Activated CD4-positive, alpha-beta T cell treated with anti-CD3 and anti-CD28 coated beads for 36 hours (primary cell): Measurements from ENCODE around the gene EXOSC7. TPM values are rescaled to one million over a fixed set of nuclear protein-coding genes. Genes with fewer than 3 reads are reported as not detected.
"Not testable (repeated sequence)": the region's sequence is repeated elsewhere in the genome, so short reads cannot be mapped to it uniquely, and the experiment has no call there.

ENCODE experiments used
- ATAC-seq: fragments of 200-7000 bp; cut with Tn5 transposase; one replicate; pipeline ENCODE4 v1.10.0; 2021; ENCODE audit warnings: mild to moderate bottlenecking, moderate library complexity
- CTCF ChIA-PET: fragments of 350-600 bp; sonication (Branson Sonifier 250); formaldehyde crosslinking; loops from one replicate; lab custom pipeline; 2021; ENCODE audit warnings: antibody characterized with exemption; lab: Charles Lee
- POLR2A ChIA-PET: fragments of 350-600 bp; sonication (Branson Sonifier 250); formaldehyde crosslinking; loops from one replicate; lab custom pipeline; 2021; ENCODE audit warnings: antibody characterized with exemption, inconsistent platforms; lab: Charles Lee
- DNase-seq: peaks from one replicate; pipeline ENCODE4 v3.0.0-alpha.2; 2020
- H3K27ac Mint-ChIP-seq: one replicate; pipeline ENCODE4 v1.8.0; 2021; ENCODE audit warnings: mixed read lengths
- H3K27me3 Mint-ChIP-seq: one replicate; pipeline ENCODE4 v1.8.0; 2021; ENCODE audit warnings: mixed read lengths
- H3K36me3 Mint-ChIP-seq: one replicate; pipeline ENCODE4 v1.8.0; 2021; ENCODE audit warnings: low read depth, mixed read lengths
- H3K4me1 Mint-ChIP-seq: one replicate; pipeline ENCODE4 v1.8.0; 2021; ENCODE audit warnings: mixed read lengths
- H3K4me3 Mint-ChIP-seq: one replicate; pipeline ENCODE4 v1.8.0; 2021; ENCODE audit warnings: mild to moderate bottlenecking, moderate library complexity, mixed read lengths
- H3K9me3 Mint-ChIP-seq: one replicate; pipeline ENCODE4 v1.8.0; 2021; ENCODE audit warnings: low read depth, mixed read lengths
- intact Hi-C, 2 experiments: fragments of 100-400 bp; cut with DNase I in 1 of 2; cut with micrococcal nuclease in 1 of 2; formaldehyde crosslinking; loops; one replicate each; pipeline versions ENCODE4 v1.14.2 to v1.15.1; 2022 to 2024; cut with DNase I, micrococcal nuclease
- total RNA-seq, 2 experiments: library from RNA; stranded (reverse); gene quantifications; one replicate each; pipeline ENCODE4 v1.2.3, GENCODE V29; 2021

The EXOSC7 gene
- total RNA-seq, 2 experiments from 2014 or later = 42.7 to 70.7 TPM

GRCh38 chr3:44948239-44948638 lies 27.8 kb upstream of the EXOSC7 start:
- Mint-ChIP-seq H3K9me3 (no peaks in the 10 kb centered on the region), H3K27me3 (no peaks in the 10 kb centered on the region), H3K4me3 (no peak overlapping the region), H3K27ac (no peak overlapping the region), H3K4me1 (peaks cover 2% of the 10 kb centered on the region), H3K36me3 (peaks cover 13% of the 10 kb centered on the region)
- no peak for DNase-seq
- ChIA-PET POLR2A (no interaction called here), CTCF (no interaction called here)
- intact Hi-C loops = no loop called here
- no peak for ATAC-seq

DNA sequence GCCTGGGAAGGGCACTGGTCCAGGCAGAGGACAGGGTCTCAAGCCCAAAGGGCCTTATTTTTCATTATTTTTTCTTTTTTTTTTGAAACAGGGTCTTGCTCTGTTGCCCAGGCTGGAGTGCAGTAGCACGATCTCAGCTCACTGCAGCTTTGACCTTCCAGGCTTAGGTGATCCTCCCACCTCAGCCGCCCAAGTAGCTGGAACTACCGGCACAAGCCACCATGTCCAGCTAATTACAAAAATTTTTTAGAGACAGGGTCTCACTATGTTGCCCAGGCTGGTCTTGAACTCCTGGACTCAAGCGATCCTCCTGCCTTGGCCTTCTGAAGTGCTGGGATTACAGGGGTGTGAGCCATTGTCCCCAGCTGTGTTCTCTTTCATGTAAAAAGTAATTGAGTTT lies 26.3 kb upstream of the EXOSC7 start:
- H3K9me3 Mint-ChIP-seq, intact Hi-C loops, ATAC-seq, POLR2A ChIA-PET, H3K27ac Mint-ChIP-seq, H3K4me1 Mint-ChIP-seq, H3K4me3 Mint-ChIP-seq, H3K27me3 Mint-ChIP-seq, DNase-seq: not testable (repeated sequence)
- H3K36me3 Mint-ChIP-seq = peaks cover 11% of the 10 kb centered on the region
- CTCF ChIA-PET = interaction anchor here (1.0 kb wide), 1 partner anchor 67 kb away, joined by 3 read pairs; no protein-coding TSS in a partner anchor

DNA sequence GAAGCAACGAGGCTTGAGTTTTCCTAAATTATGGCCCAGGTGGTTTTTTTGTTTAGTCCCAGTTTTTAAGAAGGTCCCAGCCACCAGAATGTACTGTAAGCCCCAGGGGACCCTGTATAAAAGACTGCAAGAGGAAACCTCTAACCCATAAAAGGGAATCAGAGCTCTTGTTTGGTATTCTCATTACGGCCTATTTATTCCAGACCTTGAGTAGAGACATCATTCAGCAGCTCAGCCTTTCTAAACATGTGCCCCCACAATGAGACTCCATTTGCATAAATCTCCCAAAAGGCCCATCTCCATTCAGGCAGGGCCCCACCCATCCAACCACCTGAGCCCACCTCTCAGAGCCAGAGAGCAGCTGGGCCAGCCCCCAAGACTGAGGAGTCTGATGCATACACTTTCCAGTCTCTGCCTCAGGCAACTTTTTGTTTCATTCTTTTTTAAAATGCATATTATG lies 25.7 kb upstream of the EXOSC7 start:
- ATAC-seq (no peak), DNase-seq (no peak)
- Mint-ChIP-seq H3K4me1 (peaks cover 2% of the 10 kb centered on the region), H3K9me3 (no peaks in the 10 kb centered on the region), H3K27ac (no peak overlapping the region), H3K27me3 (no peaks in the 10 kb centered on the region), H3K36me3 (peaks cover 8% of the 10 kb centered on the region), H3K4me3 (no peak overlapping the region)
- intact Hi-C loops = no loop called here
- POLR2A ChIA-PET = no interaction called here
- CTCF ChIA-PET = interaction anchor here (0.6 to 1.0 kb wide), 2 partner anchors 68 to 1143 kb away, joined by 3 read pairs; no protein-coding TSS in a partner anchor

- Mint-ChIP-seq H3K4me1 (peaks cover 2% of the 10 kb centered on the region), H3K4me3 (no peak overlapping the region), H3K27ac (no peak overlapping the region), H3K27me3 (no peaks in the 10 kb centered on the region), H3K36me3 (peaks cover 7% of the 10 kb centered on the region), H3K9me3 (no peaks in the 10 kb centered on the region)
- intact Hi-C loops = no loop called here
- no peak for ATAC-seq
- POLR2A ChIA-PET = no interaction called here
- CTCF ChIA-PET = no interaction called here
- no peak for DNase-seq
Measured at GRCh38 chr3:44952689-44953088, 23.4 kb upstream of the EXOSC7 start.

- Mint-ChIP-seq H3K4me1 (peaks cover 2% of the 10 kb centered on the region), H3K4me3 (no peak overlapping the region), H3K36me3 (peaks cover 7% of the 10 kb centered on the region), H3K9me3 (no peaks in the 10 kb centered on the region), H3K27me3 (no peaks in the 10 kb centered on the region), H3K27ac (no peak overlapping the region)
- ChIA-PET CTCF (no interaction called here), POLR2A (no interaction called here)
- ATAC-seq (no peak), DNase-seq (no peak)
- intact Hi-C loops = no loop called here
Measured at GRCh38 chr3:44954304-44954703, 21.7 kb upstream of the EXOSC7 start.

DNA sequence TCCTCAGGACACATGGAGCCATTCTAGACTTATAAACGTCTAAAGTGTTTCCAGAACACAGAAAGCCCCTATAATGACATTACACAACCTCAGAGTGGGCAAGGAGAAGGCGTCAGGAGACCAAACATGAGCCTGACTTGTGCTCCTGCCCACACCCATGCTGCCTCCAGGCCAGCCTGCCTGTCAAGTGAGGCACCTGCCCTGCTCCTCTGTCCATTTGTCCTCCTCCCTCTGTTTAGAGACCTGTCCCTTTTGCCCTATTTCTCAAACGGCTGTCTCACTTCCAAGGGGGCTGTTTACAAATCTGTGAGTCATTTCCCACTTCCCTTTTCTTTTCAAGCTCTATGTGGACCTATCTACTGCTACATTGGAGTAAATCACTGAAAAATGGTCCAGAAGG lies 21.1 kb upstream of the EXOSC7 start:
- no peak overlapping the region for H3K27ac Mint-ChIP-seq
- H3K4me3 Mint-ChIP-seq = no peak overlapping the region
- DNase-seq (no peak), ATAC-seq (no peak)
- POLR2A ChIA-PET = interaction anchor here (1.1 kb wide), 1 partner anchor 12 kb away, joined by 3 read pairs; no protein-coding TSS in a partner anchor
- no peaks in the 10 kb centered on the region for H3K27me3 Mint-ChIP-seq
- intact Hi-C loops = no loop called here
- no peaks in the 10 kb centered on the region for H3K9me3 Mint-ChIP-seq
- peaks cover 7% of the 10 kb centered on the region for H3K36me3 Mint-ChIP-seq
- CTCF ChIA-PET = interaction anchor here (0.6 kb wide), 1 partner anchor 178 kb away, joined by 3 read pairs; no protein-coding TSS in a partner anchor
- peaks cover 2% of the 10 kb centered on the region for H3K4me1 Mint-ChIP-seq

DNA sequence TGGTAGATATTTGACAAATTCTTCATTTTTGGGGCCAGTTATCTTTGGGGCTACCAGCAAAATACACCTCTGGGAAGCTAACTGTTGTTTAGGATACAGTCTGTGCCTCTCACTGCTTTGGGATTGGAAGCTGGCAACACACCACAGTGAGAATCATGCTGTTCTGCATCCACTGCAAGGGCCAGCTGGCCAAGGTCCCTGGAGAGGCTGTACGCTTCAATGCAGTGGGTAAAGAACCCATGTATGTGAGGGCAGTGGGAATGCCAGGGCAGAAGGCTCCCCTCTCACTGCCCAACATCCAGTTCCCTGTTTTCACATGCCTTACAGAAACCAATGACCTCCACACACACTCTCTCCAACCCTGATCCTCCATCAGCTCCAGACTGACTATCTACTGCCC lies 20.1 kb upstream of the EXOSC7 start:
- Mint-ChIP-seq H3K4me3 (no peak overlapping the region), H3K27me3 (no peaks in the 10 kb centered on the region), H3K36me3 (peaks cover 7% of the 10 kb centered on the region), H3K27ac (no peak overlapping the region), H3K9me3 (no peaks in the 10 kb centered on the region), H3K4me1 (peaks cover 8% of the 10 kb centered on the region)
- ATAC-seq (no peak), DNase-seq (no peak)
- intact Hi-C loops = no loop called here
- ChIA-PET CTCF (interaction anchor here (0.6 kb wide), 1 partner anchor 14 kb away, joined by 4 read pairs; no protein-coding TSS in a partner anchor), POLR2A (no interaction called here)

GRCh38 chr3:44957986-44958385 lies 18.1 kb upstream of the EXOSC7 start:
- Mint-ChIP-seq H3K4me3 (no peak overlapping the region), H3K27ac (no peak overlapping the region), H3K27me3 (no peaks in the 10 kb centered on the region), H3K4me1 (peaks cover 7% of the 10 kb centered on the region), H3K36me3 (peaks cover 4% of the 10 kb centered on the region), H3K9me3 (no peaks in the 10 kb centered on the region)
- DNase-seq (no peak), ATAC-seq (no peak)
- ChIA-PET CTCF (no interaction called here), POLR2A (no interaction called here)
- intact Hi-C loops = no loop called here

GRCh38 chr3:44958386-44958785 lies 17.7 kb upstream of the EXOSC7 start:
- intact Hi-C loops = no loop called here
- POLR2A ChIA-PET = no interaction called here
- no peaks in the 10 kb centered on the region for H3K27me3 Mint-ChIP-seq
- H3K4me3 Mint-ChIP-seq = no peak overlapping the region
- CTCF ChIA-PET = no interaction called here
- no peak overlapping the region for H3K27ac Mint-ChIP-seq
- no peak for DNase-seq
- ATAC-seq = no peak
- H3K36me3 Mint-ChIP-seq = peaks cover 4% of the 10 kb centered on the region
- H3K9me3 Mint-ChIP-seq = no peaks in the 10 kb centered on the region
- H3K4me1 Mint-ChIP-seq = peaks cover 7% of the 10 kb centered on the region

DNA sequence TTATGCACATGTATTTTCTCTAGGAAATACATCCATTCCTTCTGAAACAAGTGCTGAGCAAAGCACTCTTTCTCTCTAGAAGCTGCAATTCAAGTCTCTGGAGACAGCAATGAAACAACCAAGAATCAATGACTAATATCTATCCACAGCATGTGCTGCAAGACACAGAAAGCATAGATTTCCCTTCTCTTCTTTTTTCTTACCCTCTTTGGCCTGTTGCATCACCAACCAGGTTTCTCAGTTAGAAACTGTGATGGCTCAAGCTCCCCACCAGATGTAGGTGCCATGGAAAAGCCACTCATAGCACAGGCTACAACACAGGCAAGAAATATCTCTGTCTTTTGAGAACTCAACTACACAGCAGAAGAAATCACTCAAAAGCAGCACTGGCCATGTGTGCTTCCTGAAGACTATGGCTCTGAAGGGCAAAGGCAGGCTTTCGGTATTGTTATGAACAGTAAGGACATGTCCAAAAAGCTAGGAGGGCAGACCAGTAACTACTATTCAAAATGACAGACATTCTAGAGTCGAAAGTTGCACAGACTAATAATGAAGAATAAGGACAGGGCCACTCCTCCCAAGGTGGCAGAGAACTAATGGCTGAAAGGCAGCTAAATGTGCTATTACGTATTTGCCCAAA lies 15.5 kb upstream of the EXOSC7 start:
- H3K9me3 Mint-ChIP-seq = no peaks in the 10 kb centered on the region
- ChIA-PET CTCF (no interaction called here), POLR2A (no interaction called here)
- H3K36me3 Mint-ChIP-seq = peaks cover 2% of the 10 kb centered on the region
- DNase-seq = no peak
- peaks cover 15% of the 10 kb centered on the region for H3K4me1 Mint-ChIP-seq
- H3K27me3 Mint-ChIP-seq = no peaks in the 10 kb centered on the region
- H3K27ac Mint-ChIP-seq = peak overlapping the region; percentile 34
- H3K4me3 Mint-ChIP-seq = no peak overlapping the region
- intact Hi-C loops = no loop called here
- ATAC-seq = peak; percentile 81

- Mint-ChIP-seq H3K27ac (no peak overlapping the region), H3K36me3 (peaks cover 2% of the 10 kb centered on the region), H3K4me3 (no peak overlapping the region), H3K4me1 (peaks cover 26% of the 10 kb centered on the region), H3K27me3 (no peaks in the 10 kb centered on the region), H3K9me3 (no peaks in the 10 kb centered on the region)
- ATAC-seq (no peak), DNase-seq (no peak)
- POLR2A ChIA-PET = no interaction called here
- CTCF ChIA-PET = interaction anchor here (1.0 kb wide), 1 partner anchor 25 kb away, joined by 3 read pairs; no protein-coding TSS in a partner anchor
- intact Hi-C loops = no loop called here
Measured at GRCh38 chr3:44961888-44962287, 14.2 kb upstream of the EXOSC7 start.

DNA sequence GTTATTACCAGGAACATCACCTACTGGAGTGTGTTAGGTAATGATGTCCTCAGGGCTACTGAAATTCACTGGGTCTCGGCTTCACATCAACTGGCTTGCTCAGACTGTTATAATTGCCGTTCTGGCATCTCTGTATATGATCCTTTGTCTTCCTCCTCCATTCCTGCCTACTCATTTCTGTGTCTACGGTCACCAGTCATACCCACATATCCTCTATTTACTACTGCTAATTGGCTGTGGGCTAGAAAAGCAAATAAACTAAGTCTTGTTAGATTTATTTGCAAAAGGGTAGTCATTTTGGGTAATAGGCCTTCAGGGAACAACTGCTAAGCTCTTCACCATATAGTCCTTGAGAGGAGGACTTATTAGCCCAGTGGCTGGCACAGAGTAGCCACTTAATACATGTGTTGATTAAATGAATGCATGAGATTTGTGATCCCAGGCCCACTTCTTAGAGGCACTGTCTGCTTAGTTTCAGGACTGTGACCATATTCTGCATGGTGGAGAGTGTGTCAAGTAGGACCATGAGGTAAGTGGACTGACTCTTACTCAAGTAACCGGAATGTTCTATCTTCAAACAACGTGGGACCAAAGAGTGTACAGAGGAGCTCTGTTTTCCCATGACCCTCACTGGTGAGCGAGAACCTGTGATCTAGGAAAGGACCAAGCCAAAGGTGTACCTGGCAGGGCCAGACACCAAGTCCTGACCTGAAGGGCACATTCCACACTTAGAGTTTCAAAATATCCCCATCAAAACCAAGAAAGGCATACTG lies 13.2 kb upstream of the EXOSC7 start:
- Mint-ChIP-seq H3K27ac (no peak overlapping the region), H3K9me3 (no peaks in the 10 kb centered on the region), H3K4me1 (peaks cover 34% of the 10 kb centered on the region), H3K27me3 (no peaks in the 10 kb centered on the region), H3K36me3 (peaks cover 2% of the 10 kb centered on the region), H3K4me3 (no peak overlapping the region)
- ChIA-PET CTCF (no interaction called here), POLR2A (no interaction called here)
- intact Hi-C loops = no loop called here
- no peak for ATAC-seq
- no peak for DNase-seq
